Parathyroid adenoma (tissue), 2 donors: ENCODE results near the gene TBX22.

Experiments
- H2AFZ ChIP-seq: fragments of 300-600 bp; sonication (generic); one replicate; pipeline ENCODE4 v1.7.0; 2017; ENCODE audit warnings: antibody characterized with exemption, mild to moderate bottlenecking
- H3K27ac ChIP-seq: fragments of 300-600 bp; sonication (generic); one replicate; pipeline ENCODE4 v1.7.0; 2017
- H3K27me3 ChIP-seq: fragments of 300-600 bp; sonication (generic); one replicate; pipeline ENCODE4 v1.7.0; 2017; ENCODE audit warnings: low read length; ENCODE audit not compliant: control insufficient read depth, insufficient read depth
- H3K36me3 ChIP-seq: fragments of 300-600 bp; sonication (generic); one replicate; pipeline ENCODE4 v1.7.0; 2017; ENCODE audit warnings: low read length; ENCODE audit not compliant: control insufficient read depth, insufficient read depth
- H3K4me1 ChIP-seq: fragments of 300-600 bp; sonication (generic); one replicate; pipeline ENCODE4 v1.7.0; 2017; ENCODE audit warnings: control low read depth
- H3K4me2 ChIP-seq: fragments of 300-600 bp; sonication (generic); one replicate; pipeline ENCODE4 v1.7.0; 2017; ENCODE audit warnings: low read length
- H3K4me3 ChIP-seq: fragments of 300-600 bp; sonication (generic); one replicate; pipeline ENCODE4 v1.7.0; 2017; ENCODE audit warnings: low read depth, low read length
- H3K79me2 ChIP-seq: fragments of 300-600 bp; sonication (generic); one replicate; pipeline ENCODE4 v1.7.0; 2017; ENCODE audit warnings: control low read depth
- H3K9ac ChIP-seq: fragments of 300-600 bp; sonication (generic); one replicate; pipeline ENCODE4 v1.7.0; 2017; ENCODE audit warnings: mild to moderate bottlenecking
- H3K9me3 ChIP-seq: fragments of 300-600 bp; sonication (generic); one replicate; pipeline ENCODE4 v1.7.0; 2017; ENCODE audit warnings: low read length; ENCODE audit not compliant: control insufficient read depth
- TF ChIP-seq, protein P1 (sequence below): fragments of 300-600 bp; sonication (generic); IDR thresholded peaks from one replicate; pipeline ENCODE4 v1.7.0; 2017; ENCODE audit warnings: antibody characterized with exemption, mild to moderate bottlenecking
- donor health status: primary hyperparathyroidism.

The TBX22 gene, protein sequence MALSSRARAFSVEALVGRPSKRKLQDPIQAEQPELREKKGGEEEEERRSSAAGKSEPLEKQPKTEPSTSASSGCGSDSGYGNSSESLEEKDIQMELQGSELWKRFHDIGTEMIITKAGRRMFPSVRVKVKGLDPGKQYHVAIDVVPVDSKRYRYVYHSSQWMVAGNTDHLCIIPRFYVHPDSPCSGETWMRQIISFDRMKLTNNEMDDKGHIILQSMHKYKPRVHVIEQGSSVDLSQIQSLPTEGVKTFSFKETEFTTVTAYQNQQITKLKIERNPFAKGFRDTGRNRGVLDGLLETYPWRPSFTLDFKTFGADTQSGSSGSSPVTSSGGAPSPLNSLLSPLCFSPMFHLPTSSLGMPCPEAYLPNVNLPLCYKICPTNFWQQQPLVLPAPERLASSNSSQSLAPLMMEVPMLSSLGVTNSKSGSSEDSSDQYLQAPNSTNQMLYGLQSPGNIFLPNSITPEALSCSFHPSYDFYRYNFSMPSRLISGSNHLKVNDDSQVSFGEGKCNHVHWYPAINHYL

DNA sequence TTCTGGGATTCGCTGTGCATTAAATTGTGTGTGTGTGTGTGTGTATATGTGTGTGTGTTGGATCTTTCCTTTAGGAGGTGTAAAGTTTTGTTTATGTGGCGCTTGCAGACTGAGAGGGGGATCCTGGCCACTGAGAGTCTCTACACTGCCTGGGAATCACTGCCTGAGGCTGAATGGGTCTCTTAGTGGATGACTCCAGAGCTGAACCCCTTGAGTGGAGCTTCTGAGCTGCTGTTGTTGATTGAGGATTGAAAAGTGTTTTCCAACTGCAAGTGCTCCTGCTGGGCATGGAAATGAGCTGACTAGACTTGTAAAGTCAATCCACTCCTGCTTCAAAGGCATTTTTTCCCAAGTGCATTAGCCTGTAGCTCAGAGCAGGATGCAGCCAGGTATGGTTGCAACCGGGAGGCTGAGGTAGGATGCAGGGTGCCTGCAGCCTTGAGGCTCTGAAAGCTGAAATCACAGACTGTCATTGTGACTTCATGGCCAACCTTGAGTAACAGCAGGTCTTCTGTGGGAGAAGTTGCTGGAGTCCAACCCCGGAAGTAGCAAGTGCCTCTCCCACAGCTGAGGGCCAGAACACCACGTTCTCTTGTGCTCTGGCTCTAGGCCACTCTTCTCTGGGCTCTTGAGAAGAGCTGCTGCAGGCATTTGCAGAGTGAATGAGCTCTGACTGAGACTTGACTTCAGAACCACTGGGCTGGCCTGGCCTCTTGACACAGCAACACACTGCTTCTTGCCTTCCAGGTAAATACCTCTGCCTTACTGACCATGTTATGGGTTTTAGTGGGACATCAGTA, at the start of gene TBX22:
TBX22 (plus strand) TSS at position 613 of the 800 bp plus-strand sequence. CDS start 7,517 bp downstream, outside the sequence.
- Histone ChIP-seq H3K79me2 (no peaks in the 10 kb centered on the region), H3K4me3 (no peak within 1 kb of the TSS), H3K27ac (no peak within 1 kb of the TSS), H2AFZ (no peak within 1 kb of the TSS), H3K4me2 (no peak within 1 kb of the TSS), H3K36me3 (no peaks in the 10 kb centered on the region), H3K4me1 (no peaks in the 10 kb centered on the region), H3K9ac (no peak within 1 kb of the TSS), H3K9me3 (no peaks in the 10 kb centered on the region), H3K27me3 (no peaks in the 10 kb centered on the region)
- TF ChIP-seq, protein P1, sequence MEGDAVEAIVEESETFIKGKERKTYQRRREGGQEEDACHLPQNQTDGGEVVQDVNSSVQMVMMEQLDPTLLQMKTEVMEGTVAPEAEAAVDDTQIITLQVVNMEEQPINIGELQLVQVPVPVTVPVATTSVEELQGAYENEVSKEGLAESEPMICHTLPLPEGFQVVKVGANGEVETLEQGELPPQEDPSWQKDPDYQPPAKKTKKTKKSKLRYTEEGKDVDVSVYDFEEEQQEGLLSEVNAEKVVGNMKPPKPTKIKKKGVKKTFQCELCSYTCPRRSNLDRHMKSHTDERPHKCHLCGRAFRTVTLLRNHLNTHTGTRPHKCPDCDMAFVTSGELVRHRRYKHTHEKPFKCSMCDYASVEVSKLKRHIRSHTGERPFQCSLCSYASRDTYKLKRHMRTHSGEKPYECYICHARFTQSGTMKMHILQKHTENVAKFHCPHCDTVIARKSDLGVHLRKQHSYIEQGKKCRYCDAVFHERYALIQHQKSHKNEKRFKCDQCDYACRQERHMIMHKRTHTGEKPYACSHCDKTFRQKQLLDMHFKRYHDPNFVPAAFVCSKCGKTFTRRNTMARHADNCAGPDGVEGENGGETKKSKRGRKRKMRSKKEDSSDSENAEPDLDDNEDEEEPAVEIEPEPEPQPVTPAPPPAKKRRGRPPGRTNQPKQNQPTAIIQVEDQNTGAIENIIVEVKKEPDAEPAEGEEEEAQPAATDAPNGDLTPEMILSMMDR, result no peak

DNA sequence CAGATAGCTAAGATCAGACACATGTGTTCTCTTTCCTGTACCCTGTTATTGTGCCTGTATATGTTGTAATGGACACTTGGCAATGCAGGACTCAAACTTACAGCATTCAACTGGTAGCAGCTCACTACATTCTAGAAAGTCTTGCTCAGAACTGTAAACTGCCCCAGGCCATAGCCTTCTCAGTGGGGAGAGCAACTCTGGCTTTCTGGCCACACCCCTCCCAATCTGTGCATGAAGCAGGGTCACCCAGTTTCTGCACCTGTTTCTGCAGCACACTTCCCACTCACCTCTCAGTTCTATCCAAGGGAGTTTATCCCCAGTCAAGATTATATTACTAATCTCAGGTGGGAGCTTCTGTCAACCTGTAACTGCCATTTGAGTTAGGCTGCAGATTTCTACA, 38.9 kb upstream of the TBX22 start:
- Histone ChIP-seq H3K9ac (no peak overlapping the region), H3K4me1 (no peaks in the 10 kb centered on the region), H3K79me2 (no peaks in the 10 kb centered on the region), H3K27ac (no peak overlapping the region), H3K4me3 (no peak overlapping the region), H2AFZ (no peak overlapping the region), H3K27me3 (no peaks in the 10 kb centered on the region), H3K4me2 (no peak overlapping the region), H3K36me3 (no peaks in the 10 kb centered on the region), H3K9me3 (no peaks in the 10 kb centered on the region)
- TF ChIP-seq, protein P1, result no peak

DNA sequence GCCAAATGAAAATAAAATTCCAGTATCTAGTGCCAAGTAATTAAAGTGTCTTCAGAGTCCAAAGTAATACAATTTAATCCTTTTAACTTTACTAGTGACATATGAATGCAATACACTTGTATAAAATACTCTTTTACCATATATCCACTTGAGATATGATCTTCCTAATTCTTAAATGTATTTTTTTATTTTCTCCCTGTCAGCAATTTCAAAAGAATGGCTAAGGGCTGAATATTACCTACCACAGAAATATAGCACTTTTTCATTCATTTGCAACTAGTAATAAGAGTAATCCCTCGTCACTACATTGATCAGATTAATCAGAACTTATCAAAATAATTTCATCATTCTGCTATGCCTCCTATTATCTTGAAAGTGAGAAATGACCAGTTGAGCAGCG, 10.1 kb upstream of the TBX22 start:
- Histone ChIP-seq H3K27ac (no peak overlapping the region), H3K36me3 (no peaks in the 10 kb centered on the region), H3K4me3 (no peak overlapping the region), H3K9ac (no peak overlapping the region), H3K27me3 (no peaks in the 10 kb centered on the region), H3K79me2 (no peaks in the 10 kb centered on the region), H3K9me3 (no peaks in the 10 kb centered on the region), H3K4me2 (no peak overlapping the region), H2AFZ (no peak overlapping the region), H3K4me1 (no peaks in the 10 kb centered on the region)
- TF ChIP-seq, protein P1, result no peak

DNA sequence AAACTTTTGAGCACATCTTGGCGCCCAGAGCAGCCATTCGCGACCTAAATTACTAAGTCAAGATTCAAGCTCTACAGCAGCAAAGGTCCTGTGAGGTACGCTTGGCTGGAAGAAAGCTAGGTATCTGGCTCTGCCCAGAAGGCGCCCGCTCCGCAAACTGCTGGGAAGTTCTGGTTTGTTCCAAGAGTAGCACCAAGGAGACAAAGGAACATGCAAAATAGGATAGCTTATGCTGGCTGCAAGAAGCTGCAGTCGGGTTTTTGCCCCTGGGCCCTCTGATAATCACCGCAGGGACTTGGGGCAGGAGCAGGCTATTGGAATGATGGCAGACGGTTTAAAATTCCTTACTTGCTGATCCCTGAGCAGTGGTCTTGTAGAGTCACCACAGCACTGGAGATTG, 3.0 kb upstream of the TBX22 start:
- no peak overlapping the region for H3K9ac ChIP-seq
- H3K36me3 ChIP-seq, result no peaks in the 10 kb centered on the region
- no peak overlapping the region for H3K4me2 ChIP-seq
- H3K79me2 ChIP-seq, result no peaks in the 10 kb centered on the region
- no peaks in the 10 kb centered on the region for H3K9me3 ChIP-seq
- H3K4me1 ChIP-seq, result no peaks in the 10 kb centered on the region
- H3K27ac ChIP-seq, result no peak overlapping the region
- TF ChIP-seq, protein P1, result no peak
- no peak overlapping the region for H3K4me3 ChIP-seq
- H3K27me3 ChIP-seq, result no peaks in the 10 kb centered on the region
- no peak overlapping the region for H2AFZ ChIP-seq
